ENCODE data around the gene LIMD2. TPM values are rescaled to one million over a fixed set of nuclear protein-coding genes. Genes with fewer than 3 reads are reported as not detected.
A peak's percentile ranks its signal among the peaks of the same experiment; 100 is the strongest.

Gene LIMD2
- total and polyA plus RNA-seq, 2 of the 4 experiments (the other 2 are of a cell fraction), result 4.5 to 21.7 TPM

DNA sequence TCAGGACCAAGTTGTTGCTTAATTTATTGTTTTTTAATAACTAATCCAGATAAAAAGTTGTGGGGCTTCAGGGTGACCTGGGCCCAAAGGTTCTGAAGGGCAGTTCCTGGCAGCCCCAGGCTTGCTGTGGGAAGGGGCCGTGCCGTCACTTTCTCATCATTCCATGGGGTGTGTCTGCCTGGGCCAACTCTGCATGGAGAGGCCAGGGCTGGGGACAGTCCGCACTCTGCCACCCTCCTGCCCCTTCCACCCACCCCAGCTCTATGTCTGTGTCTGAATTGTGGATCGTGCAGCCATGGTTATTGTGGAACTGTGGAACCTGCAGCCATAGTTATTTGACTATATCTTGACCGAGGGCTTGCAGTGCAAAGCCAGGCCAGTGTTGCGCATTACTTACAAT lies 4.0 kb downstream of the LIMD2 start:
- H3K27ac ChIP-seq (ENCODE audit: insufficient read depth, low read length), result no peak overlapping the region

More for the DNA sequence above, 4.0 kb downstream of the LIMD2 start:
- Histone ChIP-seq H2AK5ac (ENCODE audit: low read depth, low read length) (no peak overlapping the region), H3K79me1 (ENCODE audit: low read depth in 1 of 2, low read length in 2 of 2) (peaks cover 0 to 16% of the 10 kb centered on the region in 2 experiments; a peak in 1 of 4 replicates), H3K4me2 (ENCODE audit: low read depth, low read length) (no peak overlapping the region), H4K5ac (ENCODE audit: low read depth, low read length) (no peak overlapping the region), H3K23ac (ENCODE audit: low read depth, low read length) (no peak overlapping the region), H2BK5ac (ENCODE audit: low read depth, low read length, poor library complexity, severe bottlenecking) (no peak overlapping the region), H2BK120ac (ENCODE audit: low read depth, low read length) (no peak overlapping the region), H3K4me3 (ENCODE audit: insufficient read depth, low read depth, low read length) (no peak overlapping the region), H3K18ac (ENCODE audit: low read depth, low read length) (no peak overlapping the region), H3K9me3 (ENCODE audit: control insufficient read depth, insufficient read depth, low read length) (no peaks in the 10 kb centered on the region), H3K9me1 (ENCODE audit: insufficient read depth, low read length) (0 out of 2 replicates have a peak, but pooled peaks cover 2% of the 10 kb centered on the region), H3K14ac (replicated peaks; ENCODE audit: low read depth, low read length) (no peak overlapping the region), H2AFZ (replicated peaks; ENCODE audit: low read length, poor library complexity) (no peak overlapping the region), H3K9ac (ENCODE audit: low read depth, low read length) (no peak overlapping the region), H4K8ac (ENCODE audit: low read depth in 2 of 2, low read length in 2 of 2) (no peak overlapping the region), H4K91ac (ENCODE audit: insufficient read depth, low read depth, low read length) (no peak overlapping the region), H3K4ac (ENCODE audit: low read depth, low read length) (no peak overlapping the region), H2AK9ac (replicated peaks; ENCODE audit: low read depth, low read length, poor library complexity) (peak overlapping the region; percentile 76), H3K27me3 (ENCODE audit: control insufficient read depth, insufficient read depth, low read length) (no peaks in the 10 kb centered on the region), H3K36me3 (ENCODE audit: control insufficient read depth, insufficient read depth, low read length) (peaks cover 32% of the 10 kb centered on the region), H3K4me1 (ENCODE audit: control insufficient read depth, insufficient read depth, low read length) (no peaks in the 10 kb centered on the region), H3K56ac (ENCODE audit: extremely low read depth, insufficient read depth, low read length) (no peak overlapping the region), H2BK15ac (ENCODE audit: low read depth, low read length) (no peak overlapping the region), H4K20me1 (ENCODE audit: insufficient read depth, low read length) (peaks cover 5% of the 10 kb centered on the region), H2BK20ac (ENCODE audit: low read depth, low read length) (no peak overlapping the region)
- ChIA-PET CTCF (no interaction called here), POLR2A (ENCODE audit: unreplicated experiment) (no interaction called here)
- no CpG with 5 or more reads among the region's 6 CpGs for WGBS, 2 experiments (ENCODE audit: extremely low coverage in 2 of 2, insufficient read length in 1 of 2)
- DNase-seq (no peak), ATAC-seq (ENCODE audit: low read depth) (no peak)
- TF ChIP-seq, protein P1, sequence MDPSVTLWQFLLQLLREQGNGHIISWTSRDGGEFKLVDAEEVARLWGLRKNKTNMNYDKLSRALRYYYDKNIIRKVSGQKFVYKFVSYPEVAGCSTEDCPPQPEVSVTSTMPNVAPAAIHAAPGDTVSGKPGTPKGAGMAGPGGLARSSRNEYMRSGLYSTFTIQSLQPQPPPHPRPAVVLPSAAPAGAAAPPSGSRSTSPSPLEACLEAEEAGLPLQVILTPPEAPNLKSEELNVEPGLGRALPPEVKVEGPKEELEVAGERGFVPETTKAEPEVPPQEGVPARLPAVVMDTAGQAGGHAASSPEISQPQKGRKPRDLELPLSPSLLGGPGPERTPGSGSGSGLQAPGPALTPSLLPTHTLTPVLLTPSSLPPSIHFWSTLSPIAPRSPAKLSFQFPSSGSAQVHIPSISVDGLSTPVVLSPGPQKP (IDR thresholded peaks at IDR 0.05; ENCODE audit: borderline replicate concordance, low read depth, low read length), result no peak
- TF ChIP-seq RCOR1 (IDR thresholded peaks at IDR 0.05; ENCODE audit: insufficient replicate concordance, low read length) (no peak), RFX5 (IDR thresholded peaks at IDR 0.05; ENCODE audit: low read depth, low read length) (no peak), CHD1 (IDR thresholded peaks at IDR 0.05; ENCODE audit: low read depth, low read length) (no peak), SMC3 (IDR thresholded peaks at IDR 0.05; ENCODE audit: low read depth, low read length) (no peak), FOS (IDR thresholded peaks at IDR 0.05; ENCODE audit: low read depth, low read length) (no peak), MAFK (IDR thresholded peaks at IDR 0.05; ENCODE audit: low read depth, low read length) (no peak), MAZ (IDR thresholded peaks at IDR 0.05; ENCODE audit: borderline replicate concordance, low read depth, low read length) (no peak), MXI1 (IDR thresholded peaks at IDR 0.05; ENCODE audit: borderline replicate concordance, low read depth, low read length) (no peak), NFE2L2 (IDR thresholded peaks at IDR 0.05; ENCODE audit: low read depth, low read length) (no peak), BHLHE40 (IDR thresholded peaks at IDR 0.05; ENCODE audit: low read depth, low read length) (no peak), POLR2A (IDR thresholded peaks at IDR 0.05; ENCODE audit: low read depth, low read length) (no peak), RAD21 (IDR thresholded peaks at IDR 0.05; ENCODE audit: low read length) (no peak)
- TF ChIP-seq, protein P2, sequence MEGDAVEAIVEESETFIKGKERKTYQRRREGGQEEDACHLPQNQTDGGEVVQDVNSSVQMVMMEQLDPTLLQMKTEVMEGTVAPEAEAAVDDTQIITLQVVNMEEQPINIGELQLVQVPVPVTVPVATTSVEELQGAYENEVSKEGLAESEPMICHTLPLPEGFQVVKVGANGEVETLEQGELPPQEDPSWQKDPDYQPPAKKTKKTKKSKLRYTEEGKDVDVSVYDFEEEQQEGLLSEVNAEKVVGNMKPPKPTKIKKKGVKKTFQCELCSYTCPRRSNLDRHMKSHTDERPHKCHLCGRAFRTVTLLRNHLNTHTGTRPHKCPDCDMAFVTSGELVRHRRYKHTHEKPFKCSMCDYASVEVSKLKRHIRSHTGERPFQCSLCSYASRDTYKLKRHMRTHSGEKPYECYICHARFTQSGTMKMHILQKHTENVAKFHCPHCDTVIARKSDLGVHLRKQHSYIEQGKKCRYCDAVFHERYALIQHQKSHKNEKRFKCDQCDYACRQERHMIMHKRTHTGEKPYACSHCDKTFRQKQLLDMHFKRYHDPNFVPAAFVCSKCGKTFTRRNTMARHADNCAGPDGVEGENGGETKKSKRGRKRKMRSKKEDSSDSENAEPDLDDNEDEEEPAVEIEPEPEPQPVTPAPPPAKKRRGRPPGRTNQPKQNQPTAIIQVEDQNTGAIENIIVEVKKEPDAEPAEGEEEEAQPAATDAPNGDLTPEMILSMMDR (conservative IDR thresholded peaks at IDR 0.05; ENCODE audit: low read depth, low read length), result no peak
- TF ChIP-seq, protein P3, sequence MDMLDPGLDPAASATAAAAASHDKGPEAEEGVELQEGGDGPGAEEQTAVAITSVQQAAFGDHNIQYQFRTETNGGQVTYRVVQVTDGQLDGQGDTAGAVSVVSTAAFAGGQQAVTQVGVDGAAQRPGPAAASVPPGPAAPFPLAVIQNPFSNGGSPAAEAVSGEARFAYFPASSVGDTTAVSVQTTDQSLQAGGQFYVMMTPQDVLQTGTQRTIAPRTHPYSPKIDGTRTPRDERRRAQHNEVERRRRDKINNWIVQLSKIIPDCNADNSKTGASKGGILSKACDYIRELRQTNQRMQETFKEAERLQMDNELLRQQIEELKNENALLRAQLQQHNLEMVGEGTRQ (IDR thresholded peaks at IDR 0.05; ENCODE audit: low read depth, low read length), result no peak
- in situ Hi-C loops (cut with MboI; ENCODE audit: low sequenced_read_pairs), result no loop called here
- no TSS peak for BruUV-seq (replicated peaks)
- intact Hi-C loops (cut with micrococcal nuclease), result loop anchor here (5.0 kb wide), 1 partner anchor 269 kb away; no protein-coding TSS in a partner anchor
- dilution Hi-C loops (cut with HindIII; ENCODE audit: low sequenced_read_pairs, unreplicated experiment), result no loop called here
